Stimulated activated CD8-positive, alpha-beta memory T cell treated with anti-CD3 and anti-CD28 coated beads, Interleukin-2, amount 100 ng/mL, for 48 hours (primary cell): ENCODE data around the gene ASRGL1.

Source experiments
- DNase-seq, 2 donors: peaks; one replicate each; pipeline ENCODE4 v3.0.0-alpha.2; 2020; ENCODE audit warnings: low read depth in 2 of 2

The ASRGL1 gene

DNA sequence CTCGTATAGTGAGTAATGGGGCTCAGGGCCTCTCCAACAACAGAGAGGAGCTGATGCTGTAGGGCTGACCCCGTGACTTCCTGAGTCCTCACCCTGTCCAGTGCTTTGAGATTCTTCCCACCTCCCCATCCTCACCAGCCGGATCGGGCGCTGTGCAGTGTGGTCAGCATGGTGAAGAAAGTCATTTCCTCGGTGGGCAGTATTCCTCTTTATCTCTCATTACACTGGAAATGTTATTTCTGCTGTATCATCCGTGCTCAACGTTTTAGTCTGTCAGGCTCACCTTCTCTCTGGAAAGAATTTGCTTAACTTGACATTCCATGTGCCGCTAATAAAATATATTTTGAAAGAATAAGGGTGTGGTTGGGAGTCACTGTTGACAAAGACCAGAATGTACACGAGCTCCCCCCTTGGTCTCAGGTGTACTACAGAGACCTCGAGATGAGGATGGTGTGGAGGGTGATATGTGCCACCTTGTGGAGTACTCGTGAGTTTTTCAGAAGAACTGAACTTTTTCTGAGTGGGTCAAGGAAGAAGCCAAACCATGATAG is 55.9 kb downstream of the ASRGL1 start:
- DNase-seq, result no peak

DNA sequence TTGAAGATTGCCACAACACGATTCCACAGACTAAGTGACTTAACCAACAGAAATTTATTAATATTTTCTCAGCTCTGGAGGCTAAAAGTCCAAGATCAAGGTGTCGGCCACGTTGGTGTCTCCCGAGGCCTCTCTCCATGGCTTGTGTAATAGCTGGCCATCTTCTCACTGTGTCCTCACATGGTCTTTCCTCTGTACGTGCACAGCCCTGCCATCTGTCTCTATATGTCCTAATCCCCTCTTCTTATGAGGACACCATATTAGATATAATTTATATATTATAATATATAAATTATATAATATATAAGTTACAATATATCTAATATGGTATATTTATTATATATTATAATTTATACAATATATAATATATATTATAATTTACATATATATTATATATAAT is 56.5 kb downstream of the ASRGL1 start:
- no peak for DNase-seq

DNA sequence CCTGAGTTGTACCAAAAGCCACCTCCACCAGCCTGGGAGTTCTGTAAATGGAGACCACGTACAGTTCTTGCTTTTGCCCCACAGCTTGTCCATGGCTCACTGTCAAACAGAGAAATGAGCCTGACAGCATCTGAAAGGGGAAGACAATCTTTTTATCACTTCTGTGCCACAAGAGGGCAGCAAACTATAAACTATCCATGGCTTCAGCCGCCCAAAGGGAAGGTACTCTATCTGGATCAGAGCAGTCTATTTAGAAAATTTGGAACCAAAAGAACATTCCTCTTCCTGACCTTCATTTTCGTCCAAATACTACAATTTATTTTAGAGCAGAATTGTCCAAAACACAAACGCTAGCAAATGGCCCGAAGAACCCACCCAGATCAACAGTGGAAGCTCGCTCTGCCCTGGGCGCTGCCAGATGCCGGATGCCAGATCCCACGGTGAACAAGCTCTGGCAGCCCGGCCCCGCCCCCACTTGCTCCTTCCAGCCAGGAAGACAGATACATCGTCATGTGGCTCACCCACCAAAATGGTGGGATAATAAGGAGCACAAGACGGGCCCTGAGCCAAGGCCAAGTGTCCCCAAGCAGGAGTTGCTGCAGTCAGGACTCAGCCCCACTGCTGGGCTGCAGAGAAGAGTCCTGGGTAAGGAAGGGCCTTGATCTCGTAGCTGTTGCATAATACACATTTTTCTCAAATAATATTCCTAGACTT is 57.7 kb downstream of the ASRGL1 start:
- no peak for DNase-seq

DNA sequence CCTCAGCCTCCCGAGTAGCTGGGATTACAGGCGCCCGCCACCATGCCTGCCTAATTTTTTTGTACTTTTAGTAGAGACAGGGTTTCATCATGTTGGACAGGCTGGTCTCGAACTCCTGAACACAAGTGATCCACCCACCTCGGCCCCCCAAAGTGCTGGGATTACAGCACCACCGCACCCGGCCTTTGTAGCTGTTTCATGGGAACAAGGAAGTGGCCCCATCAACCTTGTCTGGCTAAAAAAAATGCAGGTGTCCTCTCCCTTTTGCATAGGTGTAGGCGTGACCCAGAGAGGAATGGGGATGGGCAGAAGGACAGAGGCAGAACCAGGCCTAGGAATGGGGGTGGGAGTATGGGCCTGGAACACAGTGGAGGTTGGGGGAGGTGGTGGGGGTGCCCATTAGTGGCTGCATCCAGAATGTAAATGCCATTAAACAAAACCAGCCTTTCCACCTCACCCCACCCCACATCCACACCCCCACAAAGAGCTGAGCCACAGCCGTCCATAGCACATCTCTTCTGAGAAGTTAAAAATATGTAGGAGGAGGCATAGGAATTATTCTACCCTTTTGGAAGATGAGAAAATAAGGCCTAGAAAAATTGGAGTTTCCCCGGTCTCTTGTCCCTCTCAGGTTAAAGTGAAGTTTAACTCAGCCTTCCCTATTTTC is 58.8 kb downstream of the ASRGL1 start:
- no peak for DNase-seq

DNA sequence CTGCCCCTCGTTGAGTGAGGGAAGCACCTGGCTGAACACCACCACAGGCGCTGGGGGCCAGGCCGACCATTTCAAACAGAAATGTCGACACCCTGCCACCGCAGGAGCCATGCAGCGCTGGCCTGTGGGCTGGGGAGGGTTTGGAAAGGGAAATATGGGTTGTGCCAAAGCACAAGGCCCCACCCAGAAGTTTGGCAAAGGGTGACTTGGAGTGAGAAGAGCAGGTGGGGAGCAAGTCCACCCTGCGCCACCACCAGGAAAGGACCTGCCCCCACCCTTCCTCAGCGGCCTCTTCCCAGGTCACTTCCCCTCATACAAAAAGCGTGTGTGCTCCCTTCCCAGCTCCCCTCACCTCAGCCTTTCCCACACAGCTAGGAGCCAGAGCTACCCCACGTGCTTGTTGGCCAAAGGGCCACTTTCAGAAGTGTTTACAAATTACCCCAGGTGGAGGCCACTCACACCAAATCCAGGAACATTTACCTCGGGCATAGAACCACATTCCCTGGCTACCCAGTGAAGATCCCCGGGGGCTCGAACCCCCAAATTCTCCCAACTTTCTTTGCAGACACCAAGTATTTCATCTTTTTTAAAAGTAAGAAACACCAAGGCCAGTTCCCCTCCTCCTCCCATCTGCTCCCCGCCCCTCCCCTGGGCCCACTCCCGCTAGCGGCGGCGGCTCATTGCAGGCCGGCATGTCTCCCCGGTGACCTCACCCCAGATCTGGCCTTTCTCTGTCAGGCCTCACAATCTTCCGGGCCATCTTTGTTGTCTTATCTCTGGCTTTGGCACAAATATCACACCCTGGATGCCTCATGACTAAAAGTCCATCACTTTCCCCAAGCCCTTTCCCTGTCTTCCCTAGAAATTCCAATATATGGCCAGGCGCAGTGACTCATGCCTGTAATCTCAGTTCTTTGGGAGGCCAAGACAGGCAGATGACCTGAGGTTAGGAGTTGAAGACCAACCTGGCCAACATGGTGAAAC is 61.1 kb downstream of the ASRGL1 start:
- no peak for DNase-seq

DNA sequence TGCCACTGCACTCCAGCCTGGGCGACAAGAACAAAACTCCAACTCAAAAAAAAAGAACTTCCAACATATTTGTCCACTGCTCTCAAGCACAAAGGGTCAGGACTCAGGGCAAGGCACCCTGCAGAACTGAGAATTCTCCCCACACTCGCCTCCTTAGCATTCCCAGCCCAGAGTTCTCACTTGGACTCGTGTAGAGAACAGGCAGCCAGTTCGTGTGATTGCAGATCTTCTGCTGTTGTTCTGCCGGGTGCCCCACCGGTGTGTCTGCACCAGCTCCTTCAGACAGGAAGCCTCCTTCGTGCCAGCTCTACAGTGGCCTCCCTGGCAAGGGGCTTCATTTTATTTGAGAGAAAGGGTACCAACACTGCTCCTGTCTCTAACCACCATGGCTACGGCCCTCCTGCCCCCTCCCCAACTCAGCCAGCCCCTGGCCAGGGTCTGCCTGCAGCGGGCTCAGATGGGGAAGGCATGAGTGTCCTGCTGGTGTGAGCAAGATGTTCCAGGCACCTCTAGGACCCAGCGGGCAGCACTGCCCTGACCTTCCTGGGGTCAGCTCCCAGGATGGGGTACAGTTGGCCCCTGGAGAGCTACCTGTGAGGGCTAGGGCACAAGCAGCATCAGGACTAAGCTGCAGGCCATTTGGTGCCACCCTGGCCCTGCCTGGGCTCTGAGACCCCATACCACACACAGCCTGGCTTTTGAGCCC is 62.1 kb downstream of the ASRGL1 start:
- DNase-seq, result no peak

DNA sequence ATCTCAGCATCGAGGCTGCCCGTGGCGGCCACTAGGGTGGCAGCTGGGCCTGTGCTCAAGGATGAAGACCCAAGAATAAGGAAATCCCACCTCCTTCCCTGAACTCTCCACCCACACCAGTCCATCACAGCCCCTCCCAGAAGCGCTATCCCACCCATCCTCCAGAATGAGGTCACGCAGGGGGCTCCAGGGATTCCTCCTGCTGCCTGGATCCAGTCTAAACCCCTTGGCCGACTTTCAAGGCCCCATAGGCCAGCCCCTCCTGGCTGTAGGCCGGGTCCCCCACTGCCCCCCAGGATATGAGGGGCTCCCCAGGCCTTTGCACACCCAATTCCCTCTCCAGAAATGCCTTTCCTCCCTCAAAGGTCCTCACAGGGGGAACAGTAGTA is 62.6 kb downstream of the ASRGL1 start:
- DNase-seq, result no peak

DNA sequence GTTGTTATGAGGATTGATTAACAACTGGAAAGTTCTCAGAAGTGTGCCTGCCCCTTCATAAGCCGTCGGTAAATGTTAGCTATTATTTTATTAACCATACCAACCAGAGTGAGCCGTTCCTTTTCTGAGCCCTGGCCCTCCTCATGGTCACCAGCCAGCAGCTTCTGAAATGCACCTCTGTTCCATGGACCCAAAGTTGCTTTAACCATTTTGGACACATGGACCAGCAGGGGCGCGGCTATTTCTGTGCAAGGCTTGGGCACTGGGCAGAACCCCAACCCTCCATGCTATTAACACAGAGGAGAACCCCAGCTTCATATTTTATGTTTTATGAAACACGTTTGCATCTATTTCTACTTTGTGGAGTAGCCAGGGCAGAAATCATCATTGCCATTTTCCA is 63.0 kb downstream of the ASRGL1 start:
- no peak for DNase-seq

DNA sequence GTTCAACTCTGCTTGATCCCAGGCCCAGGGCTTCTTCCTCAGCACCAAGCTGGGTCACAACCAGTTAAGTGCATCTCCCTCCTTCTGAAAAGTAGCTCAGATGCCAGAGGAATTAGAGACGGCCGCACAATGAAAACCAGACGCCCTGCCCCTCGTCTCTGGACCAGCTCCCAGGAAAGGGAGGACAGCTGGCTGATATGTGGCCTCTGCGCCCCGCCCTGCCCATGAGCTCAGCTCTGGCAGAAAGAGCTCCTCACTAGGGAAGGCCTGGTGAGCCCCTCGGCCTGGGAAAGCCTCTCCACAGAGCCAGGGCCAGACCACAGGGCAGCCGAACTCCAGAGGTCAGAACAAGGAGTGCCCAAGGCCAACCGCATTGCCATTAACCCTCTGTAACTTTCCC is 63.5 kb downstream of the ASRGL1 start:
- no peak for DNase-seq

DNA sequence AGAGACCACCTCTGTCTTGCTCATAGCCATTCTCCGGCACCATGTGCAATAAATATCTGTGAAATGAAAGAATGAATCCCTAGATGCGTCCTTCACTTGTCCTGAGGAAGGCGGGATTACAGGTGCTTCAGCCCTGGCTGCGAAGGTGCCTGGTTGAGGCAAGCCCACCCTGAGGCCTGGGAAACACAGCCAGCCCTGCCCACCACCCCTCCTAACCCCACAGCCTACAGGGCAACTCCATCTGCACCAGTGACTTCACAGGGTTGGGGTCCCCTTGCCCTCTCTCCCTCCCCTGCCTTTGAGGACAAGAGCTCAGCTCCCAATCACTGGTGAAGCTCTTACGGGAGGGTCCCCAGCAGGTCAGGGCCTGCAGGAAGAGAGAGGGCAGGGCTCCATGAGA is 64.1 kb downstream of the ASRGL1 start:
- no peak for DNase-seq

DNA sequence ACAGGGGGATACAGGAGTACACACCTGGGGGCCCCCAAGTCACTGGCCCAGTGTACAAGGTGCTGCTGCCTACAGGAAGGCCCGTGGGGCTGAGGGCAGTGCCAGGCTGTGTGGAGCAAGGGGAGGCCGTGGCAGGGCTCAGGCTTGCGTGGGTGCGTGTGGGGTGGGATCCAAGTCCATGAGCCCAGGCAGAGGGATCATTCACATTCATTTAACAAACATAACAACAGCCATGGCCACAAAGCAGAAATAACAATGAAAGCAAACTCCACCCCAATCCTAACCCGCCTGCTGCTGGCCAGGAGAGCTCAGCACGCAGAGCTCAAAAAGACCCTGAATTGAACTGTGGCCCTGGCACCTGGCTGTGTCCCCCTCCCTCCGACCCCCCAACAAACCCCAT is 64.6 kb downstream of the ASRGL1 start:
- DNase-seq, result no peak

DNA sequence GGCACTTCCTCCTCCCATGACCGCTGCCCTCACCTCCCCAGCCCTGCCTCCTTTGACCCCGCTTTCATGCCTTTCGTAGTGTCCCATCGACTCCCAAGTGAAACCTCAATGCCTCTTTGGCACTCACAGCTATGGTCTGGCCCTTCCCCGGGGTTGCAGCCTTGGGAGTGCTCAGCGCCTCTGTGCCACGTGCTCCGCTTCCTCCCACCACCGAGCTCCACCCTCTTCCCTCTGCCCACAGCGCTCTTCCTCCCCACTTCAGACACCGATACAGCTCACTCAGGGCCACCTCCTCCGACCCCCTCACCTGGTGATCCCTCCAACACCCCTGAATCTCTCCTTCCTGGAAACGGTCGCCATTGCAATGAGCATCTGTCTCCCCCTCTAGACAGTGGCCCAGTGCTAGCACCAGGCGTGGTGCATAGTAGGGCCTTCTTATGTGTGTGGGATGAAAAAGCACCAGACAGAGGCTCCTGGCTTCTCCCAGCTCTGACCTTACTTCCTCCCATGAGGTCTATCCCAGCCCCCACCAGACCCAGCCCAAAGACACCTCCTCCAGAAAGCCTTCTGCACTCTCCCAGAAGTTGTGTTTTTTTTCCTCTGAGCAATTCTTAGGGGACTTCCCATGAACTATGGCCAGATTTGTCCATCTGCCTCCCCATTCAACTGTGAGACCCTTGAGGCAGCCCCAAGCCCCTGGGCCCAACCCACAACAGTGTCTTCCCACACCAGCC is 65.1 kb downstream of the ASRGL1 start:
- DNase-seq, result peak; percentile 11 to 32

DNA sequence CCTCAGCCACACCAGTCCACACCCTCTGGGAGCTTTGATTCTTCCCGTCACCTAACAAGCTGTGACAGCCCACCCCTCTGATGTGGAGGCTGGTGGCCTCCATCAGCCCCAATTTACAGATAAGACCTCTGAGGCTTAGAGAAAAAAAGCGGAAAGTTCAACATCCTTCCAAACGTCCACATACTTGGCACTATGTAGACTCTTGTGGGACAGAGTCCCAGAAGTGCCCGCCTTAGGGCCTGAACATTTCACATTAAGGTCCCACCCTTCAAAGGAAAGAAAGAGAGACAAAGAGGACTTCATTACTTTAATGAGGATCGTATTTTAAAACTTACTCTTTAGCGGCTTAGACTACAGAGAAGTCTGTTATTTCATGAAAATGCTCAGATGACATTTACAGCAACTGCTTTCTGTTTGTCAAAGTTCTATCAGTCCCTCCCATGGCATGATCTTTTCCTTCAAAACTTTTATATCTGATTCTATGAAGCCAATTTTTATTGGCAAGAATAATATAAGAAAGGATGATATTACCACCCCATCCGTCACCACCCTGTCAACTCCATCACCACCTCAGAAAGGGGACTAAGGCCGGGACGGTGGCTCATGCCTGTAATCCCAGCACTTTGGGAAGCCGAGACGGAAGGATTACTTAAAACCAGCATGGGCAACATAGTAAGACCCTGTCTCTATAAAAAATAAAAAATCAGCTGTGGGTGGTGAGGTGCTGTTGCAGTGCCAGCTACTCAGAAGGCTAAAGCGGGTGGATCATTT is 65.9 kb downstream of the ASRGL1 start:
- no peak for DNase-seq

DNA sequence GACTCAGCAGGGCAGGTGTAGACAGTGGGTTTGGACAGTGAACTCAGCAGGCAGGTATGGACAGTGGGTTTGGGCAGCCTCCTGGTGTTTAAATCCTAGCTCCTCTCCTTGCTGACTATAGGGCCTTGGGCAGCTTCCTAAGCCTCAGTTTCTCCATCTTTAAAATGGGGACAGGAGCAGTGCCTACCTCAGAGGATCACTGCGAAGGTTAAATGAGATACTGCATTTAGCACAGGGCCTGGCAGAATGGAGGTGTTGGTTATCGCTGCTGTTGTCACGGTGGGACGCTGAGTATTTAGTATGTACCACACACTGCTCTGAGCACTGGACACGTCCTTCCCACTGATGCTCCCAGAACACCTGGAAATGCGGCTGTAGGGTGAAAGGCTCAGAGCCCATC is 67.2 kb downstream of the ASRGL1 start:
- no peak for DNase-seq

DNA sequence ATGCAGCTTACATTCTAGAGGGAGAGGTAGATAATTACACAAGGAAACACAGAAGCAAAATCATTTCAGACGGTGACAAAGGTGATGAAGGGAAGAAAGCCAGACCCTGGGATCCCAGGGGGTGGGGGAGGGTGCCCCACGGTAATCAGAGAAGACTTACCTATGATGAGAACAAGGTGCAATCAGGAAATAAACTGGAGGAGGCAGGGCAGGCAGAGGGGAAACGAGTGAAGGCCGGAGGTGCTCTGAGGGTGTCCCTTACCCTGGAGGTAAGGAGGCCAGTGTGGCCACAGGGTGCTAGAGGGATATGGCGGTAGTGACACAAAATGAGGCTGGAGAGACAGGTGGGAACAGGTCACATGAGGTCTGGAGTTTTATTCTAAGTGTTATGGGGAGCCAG is 67.7 kb downstream of the ASRGL1 start:
- DNase-seq, result no peak

DNA sequence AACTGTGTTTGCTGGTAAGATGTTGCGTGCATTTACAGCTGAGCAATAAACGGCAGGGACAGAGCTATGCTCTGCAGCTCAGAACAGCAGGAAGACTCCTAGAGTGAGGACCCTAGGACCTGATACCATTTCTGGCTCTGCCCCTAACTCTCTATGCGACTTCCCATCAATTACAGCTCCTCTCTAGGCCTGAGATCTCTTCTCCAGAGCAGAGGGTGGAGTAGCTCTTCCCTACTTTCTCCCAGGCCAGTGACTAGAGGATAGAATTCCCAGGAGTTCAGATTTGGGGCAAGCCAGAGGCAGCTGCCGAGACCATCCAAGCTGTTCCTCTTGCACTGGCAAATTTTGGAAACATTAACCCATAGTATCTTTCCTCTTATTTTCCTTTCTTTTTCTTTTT is 68.8 kb downstream of the ASRGL1 start:
- DNase-seq, result no peak

DNA sequence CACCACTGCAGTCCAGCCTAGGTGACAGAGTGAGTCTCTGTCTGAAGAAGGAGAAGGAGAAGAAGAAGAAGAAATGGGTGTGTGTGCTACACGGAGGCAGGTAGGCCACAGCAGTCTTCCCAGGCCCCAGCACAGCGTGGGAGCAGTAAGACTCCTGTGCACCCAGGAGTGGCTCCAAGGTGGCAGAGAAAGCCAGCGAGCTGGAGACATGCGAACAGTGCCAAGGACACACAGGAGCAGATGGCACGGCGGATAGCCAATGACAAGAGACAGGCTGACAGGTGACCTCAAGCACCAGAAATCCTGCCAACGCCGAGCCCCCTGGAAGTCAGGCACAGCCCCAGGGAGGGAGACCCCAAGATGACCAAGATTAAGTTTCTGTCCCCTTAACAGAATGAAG is 72.6 kb downstream of the ASRGL1 start:
- DNase-seq, result no peak

DNA sequence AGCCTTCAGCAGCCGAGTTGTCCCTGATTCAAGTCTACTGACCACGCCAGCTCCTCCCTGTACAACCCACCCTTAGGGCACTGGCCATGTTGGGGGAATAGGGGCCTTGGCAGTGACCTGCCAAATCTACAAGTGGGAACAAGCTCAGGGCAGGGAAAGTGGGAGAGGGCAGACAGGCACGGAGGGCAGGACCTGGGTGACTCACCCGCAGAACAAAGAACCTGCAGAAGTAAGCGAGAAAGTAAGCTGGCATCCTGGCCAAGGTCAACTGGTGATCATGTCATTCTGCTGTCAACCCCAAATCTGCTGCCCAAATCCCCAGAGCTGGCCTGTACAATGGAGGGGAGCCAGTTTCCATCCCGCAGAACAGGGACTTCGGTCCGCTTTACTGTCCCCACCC is 73.7 kb downstream of the ASRGL1 start:
- DNase-seq, result no peak

DNA sequence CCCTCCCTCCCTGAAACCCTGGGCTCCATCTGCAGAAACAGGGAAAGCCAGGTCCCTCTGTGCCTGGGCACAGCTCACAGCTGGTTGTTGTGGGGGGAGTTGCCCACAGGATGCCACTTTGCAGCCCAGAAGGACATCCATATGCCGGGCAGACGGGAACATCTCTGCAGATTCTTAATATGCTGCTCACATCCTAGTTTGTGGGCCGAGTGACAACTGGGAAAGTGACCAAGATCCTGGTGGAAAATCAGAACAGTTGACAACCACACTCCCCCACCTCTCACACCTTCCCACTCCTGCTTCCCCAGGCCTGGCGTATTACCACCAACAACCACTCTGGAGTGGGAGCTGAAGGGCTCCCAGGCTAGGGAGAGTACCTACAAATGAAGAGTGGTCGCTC is 74.3 kb downstream of the ASRGL1 start:
- no peak for DNase-seq

DNA sequence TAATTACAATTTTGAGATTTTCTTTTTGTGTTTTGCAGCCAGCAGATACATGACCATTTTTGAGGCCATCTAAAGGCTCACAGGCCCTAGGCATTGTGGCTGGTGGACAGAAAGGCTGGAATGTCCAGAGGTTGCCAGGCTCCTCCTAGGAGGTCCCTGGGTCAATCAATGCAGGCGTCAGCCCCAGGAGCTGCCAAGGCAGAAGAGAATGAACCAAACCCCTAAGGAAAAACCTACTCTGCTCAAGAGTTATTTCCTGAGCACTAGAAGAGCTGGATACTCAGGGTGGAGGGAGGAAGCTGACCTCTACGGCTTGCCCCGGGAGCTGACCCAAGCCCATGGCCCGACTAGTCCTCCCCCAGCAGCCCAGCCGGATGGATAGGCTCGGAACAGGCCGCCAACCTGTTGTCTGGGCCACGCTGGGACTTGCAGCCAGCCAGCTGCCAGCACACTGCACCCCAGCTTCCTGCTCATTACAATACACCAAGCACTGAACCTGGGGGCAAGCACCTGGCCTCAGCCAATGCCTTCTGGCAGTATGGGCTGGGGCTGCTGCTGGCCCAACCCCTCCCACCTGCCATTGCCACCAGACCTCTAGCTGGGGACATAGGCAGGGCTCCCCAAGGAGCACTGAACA is 75.9 kb downstream of the ASRGL1 start:
- no peak for DNase-seq
